Uterus (tissue), 4 donors: ENCODE data around the gene TMED4. TPM values are rescaled to one million over a fixed set of nuclear protein-coding genes. Genes with fewer than 3 reads are reported as not detected.
"Not testable (repeated sequence)": the region's sequence is repeated elsewhere in the genome, so short reads cannot be mapped to it uniquely, and the experiment has no call there.

Experiments used
- DNase-seq, 2 donors: peaks; one replicate each; pipeline ENCODE4 v3.0.0-alpha.2; 2019 to 2020
- H3K27ac ChIP-seq, 2 donors: fragments of 200-600 bp; sonication (generic); 1 replicate in 1 of 2; 2 replicates in 1 of 2; pipeline ENCODE4 v1.5.1; 2016 to 2018
- H3K27me3 ChIP-seq, 2 donors: fragments of 200-600 bp; sonication (generic); one replicate each; pipeline ENCODE4 v1.5.1; 2018 to 2019; ENCODE audit warnings: control low read depth in 1 of 2
- H3K36me3 ChIP-seq, 2 donors: fragments of 200-600 bp; sonication (generic); one replicate each; pipeline ENCODE4 v1.5.1; 2019; ENCODE audit warnings: control low read depth in 1 of 2
- H3K4me1 ChIP-seq, 2 donors: fragments of 200-600 bp; sonication (generic); one replicate each; pipeline ENCODE4 v1.5.1; 2018 to 2019; ENCODE audit warnings: control low read depth in 1 of 2
- H3K4me3 ChIP-seq, 2 donors: fragments of 200-600 bp; sonication (generic); 1 replicate in 1 of 2; 2 replicates in 1 of 2; pipeline ENCODE4 v1.5.1; 2018 to 2019; ENCODE audit warnings: mild to moderate bottlenecking in 1 of 2
- H3K9me3 ChIP-seq, 2 donors: fragments of 200-600 bp; sonication (generic); one replicate each; pipeline ENCODE4 v1.5.1; 2019; ENCODE audit warnings: control low read depth in 1 of 2
- CTCF ChIP-seq, 4 experiments: fragments of 200-600 bp in 2 of 4; fragments of 450-650 bp in 2 of 4; sonication (generic) in 2 of 4; IDR thresholded peaks; one replicate each; pipeline ENCODE4 v1.5.1; 2016 to 2019; ENCODE audit warnings: antibody characterized with exemption in 4 of 4, mild to moderate bottlenecking in 2 of 4, moderate library complexity in 1 of 4
- POLR2A ChIP-seq, 2 donors: fragments of 450-650 bp; IDR thresholded peaks; one replicate each; pipeline ENCODE4 v1.6.1; 2016; ENCODE audit warnings: antibody characterized with exemption in 2 of 2, mild to moderate bottlenecking in 1 of 2, moderate library complexity in 1 of 2
- intact Hi-C: fragments of 100-400 bp; cut with DNase I; formaldehyde crosslinking; loops from one replicate; pipeline ENCODE4 v1.15.1; 2023; ENCODE audit warnings: low total_unique reads
- total RNA-seq, 4 donors: library from RNA; depleted of rRNA in 3 of 4; stranded (reverse); fragments of >200 nt in 3 of 4; gene quantifications; one replicate each; pipeline versions ENCODE4 v1.1.0 to v1.2.4, GENCODE V29; 2014 to 2023
- donor health status: DM: yes; HTN: yes; CAD: no.

Gene TMED4
- total RNA-seq, 4 donors from 2014 or later, result 37.9 to 403 (median 85.8) TPM

GRCh38 chr7:44602576-44602910 lies 20.5 kb upstream of the TMED4 start:
- no peak for DNase-seq
- H3K9me3 ChIP-seq, result no peaks in the 10 kb centered on the region
- peaks cover 0 to 7% of the 10 kb centered on the region in 2 donors for H3K4me1 ChIP-seq
- no peaks in the 10 kb centered on the region for H3K36me3 ChIP-seq
- no peak overlapping the region for H3K27ac ChIP-seq
- TF ChIP-seq POLR2A (IDR thresholded peaks at IDR 0.05), result no peak
- TF ChIP-seq CTCF (IDR thresholded peaks at IDR 0.05), result no peak
- no peaks in the 10 kb centered on the region for H3K27me3 ChIP-seq
- no peak overlapping the region for H3K4me3 ChIP-seq
- intact Hi-C loops, result no loop called here

GRCh38 chr7:44599222-44599621 lies 17.2 kb upstream of the TMED4 start:
- no peak overlapping the region for H3K4me3 ChIP-seq
- H3K36me3 ChIP-seq, result no peaks in the 10 kb centered on the region
- no peaks in the 10 kb centered on the region for H3K4me1 ChIP-seq
- intact Hi-C loops, result no loop called here
- no peaks in the 10 kb centered on the region for H3K9me3 ChIP-seq
- H3K27ac ChIP-seq, result no peak overlapping the region
- no peak for DNase-seq
- H3K27me3 ChIP-seq, result no peaks in the 10 kb centered on the region
- TF ChIP-seq CTCF (IDR thresholded peaks at IDR 0.05) (no peak), POLR2A (IDR thresholded peaks at IDR 0.05) (no peak)

GRCh38 chr7:44597181-44597580 lies 15.2 kb upstream of the TMED4 start:
- intact Hi-C loops, result not testable (repeated sequence)

GRCh38 chr7:44595934-44596635 lies 14.1 kb upstream of the TMED4 start:
- no peaks in the 10 kb centered on the region for H3K4me1 ChIP-seq
- TF ChIP-seq CTCF (IDR thresholded peaks at IDR 0.05), result no peak
- TF ChIP-seq POLR2A (IDR thresholded peaks at IDR 0.05), result no peak
- H3K4me3 ChIP-seq, result no peak overlapping the region
- intact Hi-C loops, result no loop called here
- H3K36me3 ChIP-seq, result no peaks in the 10 kb centered on the region
- no peaks in the 10 kb centered on the region for H3K27me3 ChIP-seq
- no peak for DNase-seq
- H3K9me3 ChIP-seq, result no peaks in the 10 kb centered on the region
- no peak overlapping the region for H3K27ac ChIP-seq

More at GRCh38 chr7:44597181-44597580, 15.2 kb upstream of the TMED4 start:
- not testable (repeated sequence) for H3K9me3 ChIP-seq, H3K27me3 ChIP-seq, H3K4me3 ChIP-seq, H3K27ac ChIP-seq, H3K4me1 ChIP-seq, DNase-seq, H3K36me3 ChIP-seq

GRCh38 chr7:44590910-44591309 lies 8.9 kb upstream of the TMED4 start:
- intact Hi-C loops, result no loop called here

More at GRCh38 chr7:44590910-44591309, 8.9 kb upstream of the TMED4 start:
- H3K27me3 ChIP-seq, result no peaks in the 10 kb centered on the region
- H3K4me1 ChIP-seq, result no peaks in the 10 kb centered on the region
- H3K27ac ChIP-seq, result no peak overlapping the region
- H3K4me3 ChIP-seq, result no peak overlapping the region
- TF ChIP-seq POLR2A (IDR thresholded peaks at IDR 0.05) (no peak), CTCF (IDR thresholded peaks at IDR 0.05) (no peak)
- DNase-seq, result no peak
- no peaks in the 10 kb centered on the region for H3K36me3 ChIP-seq
- H3K9me3 ChIP-seq, result no peaks in the 10 kb centered on the region
